GM19455 (cell line): ENCODE data around the gene BBS9.

Experiments
- ATAC-seq: cut with Tn5 transposase; IDR thresholded peaks from one replicate; pipeline ENCODE4 v1.9.1; 2021; ENCODE audit not compliant: unreplicated experiment

BBS9 gene

DNA sequence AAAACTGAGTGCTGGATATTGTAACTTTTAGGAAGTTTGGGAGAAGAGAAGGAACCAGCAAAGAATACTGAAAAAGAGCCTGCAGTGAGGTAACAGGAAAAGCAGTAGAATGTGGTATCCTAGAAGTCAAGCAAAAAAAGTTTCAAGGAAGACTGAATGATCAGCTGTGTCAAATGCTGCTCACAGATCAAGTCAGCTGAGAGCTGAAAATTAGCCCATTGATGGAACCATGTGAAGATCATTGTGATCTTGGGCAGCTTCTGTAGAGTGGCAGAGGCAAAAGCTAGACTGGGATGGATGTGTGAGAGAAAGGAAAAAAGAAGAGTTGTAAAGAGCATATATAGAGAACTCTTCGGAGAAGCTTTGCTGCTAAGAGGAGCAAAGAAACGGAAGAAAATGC lies 460.5 kb downstream of the BBS9 start:
- ATAC-seq, result no peak

DNA sequence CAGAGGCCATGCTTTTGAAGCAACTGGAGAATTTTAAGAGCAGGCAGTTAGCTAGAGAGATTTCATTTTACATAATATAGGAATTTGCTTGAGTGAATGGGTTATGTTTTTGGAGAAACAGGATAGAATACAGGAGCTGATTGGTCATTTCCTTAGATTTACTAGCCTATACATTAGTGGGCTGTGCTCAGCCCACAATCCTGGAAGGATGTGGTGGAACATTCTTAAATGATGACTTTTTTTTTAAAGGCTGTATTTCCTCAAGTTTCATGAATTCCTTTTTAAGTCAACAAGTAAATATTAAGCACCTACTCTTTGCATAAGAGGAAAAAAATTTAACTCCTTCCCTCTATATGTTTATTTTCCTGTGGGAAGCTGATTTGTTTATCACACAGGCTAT lies 461.6 kb downstream of the BBS9 start:
- no peak for ATAC-seq

GRCh38 chr7:33591490-33591889 lies 462.1 kb downstream of the BBS9 start:
- ATAC-seq, result no peak

DNA sequence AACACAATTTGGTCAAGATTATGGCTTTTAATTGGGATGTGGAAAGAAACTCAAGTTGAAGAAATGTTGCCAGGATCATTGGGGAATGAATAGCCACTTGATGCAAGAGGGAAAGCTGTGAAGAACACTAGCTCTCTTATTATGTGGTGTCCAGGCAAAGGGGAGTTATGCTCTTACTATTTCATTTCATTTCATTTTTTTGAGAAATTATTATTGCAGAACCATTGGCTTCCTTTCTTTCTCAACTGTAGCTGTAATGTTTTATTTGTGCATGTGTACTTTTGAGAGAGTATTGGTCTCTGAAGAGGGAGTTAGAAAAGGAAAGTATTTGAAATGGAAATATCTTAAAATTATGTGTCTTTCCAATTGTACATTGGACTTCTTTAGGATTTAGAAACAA lies 463.4 kb downstream of the BBS9 start:
- ATAC-seq, result no peak

DNA sequence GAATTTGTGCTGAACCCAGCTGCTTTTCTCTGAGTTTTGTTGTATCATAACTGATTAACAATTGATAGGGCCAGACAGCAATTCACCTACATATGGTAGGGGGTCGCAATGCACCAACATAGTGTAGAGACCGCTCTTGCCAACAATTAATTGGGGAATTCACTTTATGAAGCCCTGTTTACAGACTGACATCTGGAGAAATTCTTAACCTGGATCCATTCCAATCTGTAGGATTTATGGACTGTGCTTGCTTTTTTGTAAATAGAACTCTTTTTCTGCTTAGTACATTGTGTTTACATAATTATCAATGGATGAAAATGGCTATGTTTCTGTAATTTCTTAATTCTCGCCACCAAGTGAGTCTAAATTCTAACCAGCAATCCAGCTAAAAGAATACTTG lies 464.2 kb downstream of the BBS9 start:
- ATAC-seq, result no peak

DNA sequence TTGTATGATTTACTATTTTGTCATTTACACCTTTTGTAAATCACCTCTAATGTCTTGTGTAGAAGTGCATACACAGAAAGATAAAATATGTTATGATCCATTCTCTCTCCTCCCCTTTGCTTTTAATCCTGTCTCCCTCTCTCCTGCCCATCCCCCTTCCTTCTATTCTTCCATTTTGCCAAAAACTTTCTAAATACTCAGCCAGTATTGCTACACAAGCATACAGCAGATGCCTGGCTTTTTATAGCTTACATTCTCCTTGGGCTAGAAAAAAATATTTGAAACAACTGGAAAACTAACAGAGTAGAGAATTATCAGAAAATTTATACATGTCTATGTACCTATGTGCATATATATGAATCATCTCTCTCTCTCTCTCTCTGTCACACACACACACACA lies 467.3 kb downstream of the BBS9 start:
- no peak for ATAC-seq

- ATAC-seq, result no peak
Observed at GRCh38 chr7:33597181-33597580, 467.8 kb downstream of the BBS9 start.

DNA sequence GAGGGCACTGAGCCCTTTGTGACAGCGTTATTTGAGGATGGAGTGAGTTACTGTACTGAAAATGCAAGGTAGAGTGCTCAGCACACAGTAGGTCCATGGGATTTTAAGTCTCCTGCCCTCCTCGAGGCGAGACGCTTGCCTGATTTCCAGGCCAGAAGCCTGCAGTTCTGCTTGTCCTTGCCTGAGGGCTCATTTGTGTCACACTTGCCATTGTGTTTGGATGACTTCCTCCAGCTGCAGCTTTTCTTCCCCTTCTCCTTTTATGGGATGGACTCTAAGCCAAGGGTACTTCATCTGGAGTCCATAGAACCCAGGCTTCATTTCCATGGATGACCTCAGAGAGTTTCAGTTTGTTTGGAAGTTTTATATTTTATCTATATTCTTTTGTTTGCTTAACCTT lies 471.7 kb downstream of the BBS9 start:
- no peak for ATAC-seq

DNA sequence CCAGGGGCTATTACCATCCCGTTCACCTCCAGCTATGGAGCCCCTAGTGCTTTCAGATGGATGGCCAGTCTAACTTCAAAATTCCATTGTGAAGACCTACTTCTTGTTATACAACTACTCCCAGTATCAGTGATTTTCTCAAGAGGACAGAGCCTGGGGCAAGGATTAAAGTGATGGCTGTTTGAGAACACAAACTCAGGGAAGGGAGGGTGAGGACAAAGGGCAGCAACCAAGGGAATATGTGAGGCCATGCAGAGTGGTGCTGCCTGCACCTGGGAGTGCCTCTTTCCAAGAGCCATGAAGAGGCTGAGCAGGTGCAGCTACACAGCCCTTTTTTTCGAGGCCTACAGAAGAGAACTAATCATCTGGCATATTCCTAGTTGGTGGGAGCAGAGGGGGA lies 472.5 kb downstream of the BBS9 start:
- ATAC-seq, result no peak

GRCh38 chr7:33604056-33604455 lies 474.7 kb downstream of the BBS9 start:
- ATAC-seq, result no peak

DNA sequence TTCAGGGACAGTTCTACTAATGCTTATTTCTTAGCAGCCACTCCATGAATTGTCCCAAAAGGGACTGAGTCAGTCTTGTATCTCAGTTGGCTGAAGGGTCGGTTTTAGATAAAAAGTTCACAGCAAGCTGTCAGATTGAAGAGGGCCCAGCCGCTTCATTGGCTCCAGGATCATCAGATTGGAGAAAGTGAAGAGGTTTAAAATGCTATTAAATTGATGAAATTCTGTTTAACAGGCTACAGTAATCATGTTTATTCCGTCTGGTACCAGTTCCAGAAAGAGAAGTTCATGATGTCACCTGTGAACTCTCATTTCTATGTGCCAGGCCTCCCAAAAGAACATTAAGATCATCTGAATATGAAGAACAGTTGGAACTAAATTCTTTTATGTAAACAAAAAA lies 481.6 kb downstream of the BBS9 start:
- ATAC-seq, result no peak

DNA sequence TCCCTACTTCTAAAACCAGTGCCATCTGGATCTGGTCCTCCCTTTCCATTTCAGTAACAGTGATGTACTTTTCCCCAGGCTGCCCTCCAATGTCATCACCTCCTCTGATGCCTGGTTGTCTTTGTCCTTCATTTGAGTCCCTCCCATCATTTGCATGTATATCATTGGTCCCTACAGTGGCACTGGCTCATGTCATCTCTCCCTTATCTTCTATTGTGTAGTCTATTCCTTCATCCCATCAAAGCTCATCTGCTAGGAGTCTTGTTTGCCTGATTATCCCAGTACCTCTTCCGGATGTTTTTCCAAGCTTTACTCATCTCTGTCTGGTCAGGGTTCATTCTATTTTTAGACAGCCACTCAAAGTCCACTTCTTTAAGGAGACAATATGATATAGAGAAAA lies 483.1 kb downstream of the BBS9 start:
- no peak for ATAC-seq

GRCh38 chr7:33614357-33615117 lies 485.2 kb downstream of the BBS9 start:
- no peak for ATAC-seq

DNA sequence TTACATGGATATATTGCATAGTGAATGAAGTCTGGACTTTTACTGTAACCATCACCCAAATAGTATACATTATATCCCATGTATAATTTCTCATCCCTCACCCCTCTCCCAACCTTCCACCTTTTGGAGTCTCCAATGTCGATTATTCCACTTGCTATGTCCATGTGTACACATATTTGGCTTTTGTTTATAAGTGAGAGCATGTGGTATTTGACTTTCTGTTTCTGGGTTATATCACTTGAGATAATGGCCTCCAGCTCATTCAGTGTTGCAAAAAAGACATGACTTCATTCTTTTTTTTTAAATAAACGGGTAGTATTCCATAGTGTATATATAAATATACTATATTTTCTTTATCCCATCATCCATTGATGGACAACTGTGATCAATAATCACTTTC lies 487.4 kb downstream of the BBS9 start:
- no peak for ATAC-seq

DNA sequence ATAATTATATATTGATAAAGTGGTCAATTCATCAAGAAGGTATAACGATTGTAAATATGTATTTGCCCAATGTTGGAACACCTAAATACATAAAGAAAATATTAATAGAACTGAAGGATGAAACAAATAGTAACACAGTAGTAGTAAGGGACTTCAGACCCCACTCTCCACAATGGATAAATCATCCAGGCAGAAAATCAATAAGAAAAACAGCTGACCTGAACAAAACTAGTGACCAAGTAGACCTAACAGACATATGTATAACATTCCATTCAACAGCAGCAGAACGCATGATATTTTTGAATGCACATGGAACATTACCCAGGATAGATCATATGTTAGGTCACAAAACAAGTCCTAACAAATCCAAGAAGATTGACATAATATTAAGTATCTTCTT lies 489.9 kb downstream of the BBS9 start:
- ATAC-seq, result no peak

- no peak for ATAC-seq
Observed at GRCh38 chr7:33623267-33623666, 493.9 kb downstream of the BBS9 start.

- no peak for ATAC-seq
Observed at GRCh38 chr7:33624215-33624614, 494.9 kb downstream of the BBS9 start.

- ATAC-seq, result no peak
Observed at GRCh38 chr7:33626869-33627268, 497.5 kb downstream of the BBS9 start.

GRCh38 chr7:33627741-33628140 lies 498.4 kb downstream of the BBS9 start:
- ATAC-seq, result no peak

- no peak for ATAC-seq
Observed at GRCh38 chr7:33628894-33629293, 499.5 kb downstream of the BBS9 start.

DNA sequence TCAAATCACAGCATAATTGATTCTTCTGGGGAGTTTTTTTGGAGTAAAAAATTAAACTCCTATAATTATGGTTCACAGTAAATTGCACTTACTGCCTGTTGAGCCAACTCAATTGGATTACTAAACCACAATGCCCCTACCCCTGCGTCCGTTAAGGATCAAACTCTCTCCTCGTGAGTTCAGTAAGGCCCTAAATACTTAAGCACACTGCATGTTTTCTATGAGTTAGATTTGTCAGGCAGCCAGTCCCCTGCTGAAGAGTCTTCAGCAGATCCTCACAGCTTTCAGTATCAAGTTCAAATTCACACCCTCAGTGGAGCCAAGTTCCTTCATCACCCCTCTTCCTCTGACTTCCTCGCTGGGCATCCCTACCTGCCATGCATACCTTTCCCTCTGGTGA lies 501.0 kb downstream of the BBS9 start:
- no peak for ATAC-seq

DNA sequence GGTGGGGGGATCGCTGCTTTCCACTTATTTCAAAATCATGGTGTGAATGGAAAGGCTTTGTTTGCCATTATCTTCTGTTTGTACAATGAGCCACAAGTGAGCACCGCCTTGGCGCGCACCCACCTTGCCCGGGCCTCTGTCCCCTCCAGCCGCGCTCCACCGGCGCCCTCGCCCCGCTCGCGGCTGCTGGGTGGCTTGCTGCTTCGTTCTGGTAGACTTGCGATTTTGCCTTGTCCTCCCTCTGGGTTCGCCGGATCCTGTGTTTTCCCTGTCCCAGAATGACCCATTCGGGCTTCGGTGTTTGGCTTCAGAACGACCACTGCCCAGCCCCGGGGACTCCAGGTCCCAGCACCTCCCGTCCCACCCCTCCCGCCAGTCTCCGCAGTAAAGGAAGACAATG lies 503.0 kb downstream of the BBS9 start:
- ATAC-seq, result no peak

- ATAC-seq, result no peak
Observed at GRCh38 chr7:33632840-33633525, 503.6 kb downstream of the BBS9 start.
